Measurements from ENCODE around the gene IQUB. TPM values are rescaled to one million over a fixed set of nuclear protein-coding genes. Genes with fewer than 3 reads are reported as not detected.

IQUB gene
- total and polyA plus RNA-seq, 8 donors: 0.15 to 0.81 (median 0.52) TPM

- intact Hi-C loops (cut with DNase I): no loop called here
- FAIRE-seq (no peak), DNase-seq (no peak), ATAC-seq (no peak)
- no peaks in the 10 kb centered on the region for H3K36me3 ChIP-seq
- H3K27me3 ChIP-seq: no peaks in the 10 kb centered on the region
- no peak overlapping the region for H3K27ac ChIP-seq
- no peak overlapping the region for H3K4me3 ChIP-seq
- no peak for TF ChIP-seq CTCF (IDR thresholded peaks at IDR 0.05)
- H3K9me3 ChIP-seq: no peaks in the 10 kb centered on the region
- H3K4me1 ChIP-seq: no peaks in the 10 kb centered on the region
These were observed 45.0 kb upstream of the IQUB start for GRCh38 chr7:123579416-123579815.

DNA sequence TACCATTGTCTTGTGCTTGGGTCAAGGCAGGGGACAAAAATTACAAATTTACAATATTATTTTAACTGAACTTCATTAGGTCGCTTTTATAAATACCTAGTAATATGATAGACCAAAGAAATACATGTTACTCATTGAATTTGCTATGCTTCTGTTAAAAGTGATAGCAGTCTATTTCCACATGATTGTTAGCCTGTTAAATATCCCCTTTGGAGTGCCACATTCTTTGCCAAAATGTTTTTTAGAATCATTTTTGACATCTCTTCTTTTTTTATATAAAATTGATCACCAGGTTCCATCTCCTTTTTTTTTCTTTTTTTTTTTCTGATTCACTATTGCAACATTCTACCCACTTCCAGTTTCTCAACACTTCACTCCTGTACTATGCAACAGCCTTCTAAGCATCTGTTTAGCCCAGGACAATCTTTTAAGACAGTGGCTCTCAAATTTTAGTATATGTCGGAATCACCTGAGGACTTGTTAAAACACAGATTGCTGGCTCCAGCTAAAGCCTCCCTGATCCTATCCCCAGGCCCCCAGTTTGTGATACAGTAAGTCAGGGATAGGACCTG lies 39.6 kb upstream of the IQUB start:
- Histone ChIP-seq H3K4me1 (no peaks in the 10 kb centered on the region), H3K36me3 (no peaks in the 10 kb centered on the region), H3K27me3 (no peaks in the 10 kb centered on the region), H3K4me3 (no peak overlapping the region), H3K9me3 (no peaks in the 10 kb centered on the region), H3K27ac (no peak overlapping the region)
- no peak for TF ChIP-seq CTCF (IDR thresholded peaks at IDR 0.05)
- ATAC-seq (no peak), DNase-seq (no peak), FAIRE-seq (no peak)
- WGBS, 2 donors: 73 to 86% methylated on average over 2 of the region's 2 CpGs
- intact Hi-C loops (cut with DNase I): no loop called here

DNA sequence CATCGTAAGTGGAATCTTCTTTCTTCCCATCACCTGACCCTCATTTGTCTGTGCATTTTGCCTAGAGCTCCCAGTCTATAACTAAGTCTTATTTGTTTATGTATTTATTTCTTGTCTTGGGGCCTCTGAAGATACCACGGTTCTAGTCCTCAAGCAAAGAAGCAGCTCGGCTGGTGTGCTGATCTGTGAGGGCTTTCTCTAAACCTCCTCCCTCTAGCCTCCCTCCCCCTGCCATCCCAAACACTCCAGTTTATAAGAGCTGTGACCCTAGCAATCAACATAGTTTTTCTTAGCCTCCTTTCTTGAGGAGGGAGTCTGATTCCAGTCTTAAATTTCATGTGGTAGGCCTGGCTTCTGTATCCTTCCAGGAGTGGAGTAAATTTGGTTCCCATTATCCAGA lies 38.9 kb upstream of the IQUB start:
- H3K27me3 ChIP-seq: no peaks in the 10 kb centered on the region
- intact Hi-C loops (cut with DNase I): no loop called here
- FAIRE-seq (no peak), DNase-seq (no peak), ATAC-seq (no peak)
- no peaks in the 10 kb centered on the region for H3K9me3 ChIP-seq
- H3K4me1 ChIP-seq: no peaks in the 10 kb centered on the region
- WGBS, 2 donors: 70 to 84% methylated on average over 3 of the region's 3 CpGs
- H3K27ac ChIP-seq: no peak overlapping the region
- no peak overlapping the region for H3K4me3 ChIP-seq
- H3K36me3 ChIP-seq: no peaks in the 10 kb centered on the region
- no peak for TF ChIP-seq CTCF (IDR thresholded peaks at IDR 0.05)

- DNase-seq (no peak), FAIRE-seq (no peak), ATAC-seq (no peak)
- no peak for TF ChIP-seq CTCF (IDR thresholded peaks at IDR 0.05)
- no peaks in the 10 kb centered on the region for H3K36me3 ChIP-seq
- H3K4me1 ChIP-seq: no peaks in the 10 kb centered on the region
- WGBS, 2 donors: 74 to 96% methylated on average over 1 of the region's 1 CpG
- no peaks in the 10 kb centered on the region for H3K9me3 ChIP-seq
- intact Hi-C loops (cut with DNase I): no loop called here
- no peak overlapping the region for H3K27ac ChIP-seq
- no peak overlapping the region for H3K4me3 ChIP-seq
- no peaks in the 10 kb centered on the region for H3K27me3 ChIP-seq
These were observed 37.3 kb upstream of the IQUB start for GRCh38 chr7:123571684-123572083.

DNA sequence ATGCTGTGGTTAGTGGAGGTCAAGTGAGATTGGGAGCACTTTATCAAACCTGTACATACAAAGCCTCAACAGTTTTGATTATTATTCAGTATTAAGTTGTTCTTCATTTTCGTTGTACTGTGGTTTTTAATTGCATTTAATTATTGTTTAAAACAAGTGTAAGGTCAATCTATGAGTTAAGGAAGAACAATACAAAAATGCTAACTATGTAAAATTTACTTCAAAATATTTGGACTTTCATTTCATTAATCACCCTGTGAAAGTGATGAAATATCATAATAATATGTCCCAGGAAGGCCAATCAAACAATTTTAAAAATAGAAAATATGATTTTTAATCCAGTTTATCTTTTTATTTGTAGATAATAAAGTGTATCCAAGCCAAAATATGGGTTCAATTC lies 36.8 kb upstream of the IQUB start:
- Histone ChIP-seq H3K9me3 (no peaks in the 10 kb centered on the region), H3K4me1 (no peaks in the 10 kb centered on the region), H3K4me3 (no peak overlapping the region), H3K36me3 (no peaks in the 10 kb centered on the region), H3K27me3 (no peaks in the 10 kb centered on the region), H3K27ac (no peak overlapping the region)
- FAIRE-seq: no peak
- WGBS, 2 donors: 29 to 43% methylated on average over 1 of the region's 1 CpG
- no peak for ATAC-seq
- no peak for TF ChIP-seq CTCF (IDR thresholded peaks at IDR 0.05)
- DNase-seq: no peak
- intact Hi-C loops (cut with DNase I): no loop called here

Data from pancreas (tissue), 10 donors.